Neural cell (in vitro differentiated cells): ENCODE results near the gene PDE3B. TPM values are rescaled to one million over a fixed set of nuclear protein-coding genes. Genes with fewer than 3 reads are reported as not detected.
"Not testable (repeated sequence)": the region's sequence is repeated elsewhere in the genome, so short reads cannot be mapped to it uniquely, and the experiment has no call there.

Source experiments
- H2AFZ ChIP-seq: fragments of 200-600, 300-800 bp; sonication (generic), shearing (Covaris generic); 2 replicates; pipeline ENCODE4 v1.6.0; 2014; ENCODE audit warnings: low read depth, mild to moderate bottlenecking, antibody characterized with exemption, low read length, moderate library complexity
- H3F3A ChIP-seq: fragments of 200-600 bp; shearing (Covaris generic); 2 replicates; pipeline ENCODE4 v1.6.1; 2016; ENCODE audit warnings: mild to moderate bottlenecking, moderate library complexity, mixed read lengths, antibody characterized with exemption, low read length; ENCODE audit not compliant: insufficient read depth, poor library complexity, severe bottlenecking
- H3K27ac ChIP-seq: fragments of 200-600, 300-800 bp; sonication (generic), shearing (Covaris generic); 2 replicates; pipeline ENCODE4 v1.5.1; 2014; ENCODE audit warnings: mild to moderate bottlenecking, low read length, moderate library complexity
- H3K27me3 ChIP-seq: fragments of 300-800, 200-600 bp; sonication (generic), shearing (Covaris generic); 2 replicates; pipeline ENCODE4 v1.6.0; 2014; ENCODE audit warnings: mild to moderate bottlenecking, low read depth, low read length, moderate library complexity; ENCODE audit not compliant: insufficient read depth
- H3K36me3 ChIP-seq: fragments of 300-800, 200-600 bp; sonication (generic), shearing (Covaris generic); 2 replicates; pipeline ENCODE4 v1.5.1; 2014; ENCODE audit warnings: mild to moderate bottlenecking, antibody characterized with exemption, low read length, moderate library complexity; ENCODE audit not compliant: insufficient read depth
- H3K4me2 ChIP-seq: fragments of 300-800, 200-600 bp; sonication (generic), shearing (Covaris generic); 2 replicates; pipeline ENCODE4 v1.6.0; 2014; ENCODE audit warnings: mild to moderate bottlenecking, low read length
- H3K4me3 ChIP-seq: fragments of 300-800, 200-600 bp; sonication (generic), shearing (Covaris generic); 2 replicates; pipeline ENCODE4 v1.5.1; 2014; ENCODE audit warnings: mild to moderate bottlenecking, low read length, moderate library complexity
- H3K79me2 ChIP-seq: fragments of 200-600 bp; shearing (Covaris generic); replicated peaks from 2 replicates; pipeline ENCODE4 v1.6.0; 2014; ENCODE audit warnings: mild to moderate bottlenecking, low read length, moderate library complexity; ENCODE audit not compliant: insufficient read depth
- H3K9ac ChIP-seq: fragments of 300-800, 200-600 bp; sonication (generic), shearing (Covaris generic); 2 replicates; pipeline ENCODE4 v1.6.1; 2016; ENCODE audit warnings: mild to moderate bottlenecking, low read length, mixed read lengths
- H3K9me2 ChIP-seq: fragments of 200-600 bp; shearing (Covaris generic); 2 replicates; pipeline ENCODE4 v1.6.1; 2016; ENCODE audit warnings: mild to moderate bottlenecking, low read length, mixed read lengths; ENCODE audit not compliant: insufficient read depth
- H3K9me3 ChIP-seq: fragments of 200-600, 300-800 bp; sonication (generic), shearing (Covaris generic); 2 replicates; pipeline ENCODE4 v1.6.1; 2016; ENCODE audit warnings: mild to moderate bottlenecking, mixed run types, low read length, moderate library complexity, mixed read lengths
- H4K20me1 ChIP-seq: fragments of 200-600 bp; shearing (Covaris generic); 2 replicates; pipeline ENCODE4 v1.6.1; 2016; ENCODE audit warnings: mild to moderate bottlenecking, mixed run types; ENCODE audit not compliant: insufficient read depth
- CTCF ChIP-seq: fragments of 450-650 bp; IDR thresholded peaks from 2 replicates; pipeline ENCODE4 v1.5.1; 2014; ENCODE audit warnings: antibody characterized with exemption, mild to moderate bottlenecking, moderate library complexity; ENCODE audit not compliant: poor library complexity, severe bottlenecking
- EP300 ChIP-seq: fragments of 450-650 bp; conservative IDR thresholded peaks from 2 replicates; pipeline ENCODE4 v1.6.1; 2014; ENCODE audit warnings: antibody characterized with exemption, mild to moderate bottlenecking, moderate library complexity; ENCODE audit not compliant: poor library complexity, severe bottlenecking
- EZH2 ChIP-seq: fragments of 200-600, 300-800 bp; shearing (Covaris generic), sonication (generic); IDR thresholded peaks from 2 replicates; pipeline ENCODE4 v1.6.1; 2014; ENCODE audit warnings: antibody characterized with exemption, low read length, borderline replicate concordance, mild to moderate bottlenecking; ENCODE audit not compliant: insufficient read depth, poor library complexity, severe bottlenecking
- MXI1 ChIP-seq: fragments of 450-650 bp; conservative IDR thresholded peaks from 2 replicates; pipeline ENCODE4 v1.6.1; 2014; ENCODE audit warnings: antibody characterized with exemption, mild to moderate bottlenecking; ENCODE audit not compliant: poor library complexity, severe bottlenecking
- POLR2AphosphoS5 ChIP-seq: IDR thresholded peaks from 2 replicates; pipeline ENCODE4 v1.6.1; 2012
- RAD21 ChIP-seq: fragments of 450-650 bp; conservative IDR thresholded peaks from 2 replicates; pipeline ENCODE4 v1.6.1; 2014; ENCODE audit warnings: antibody characterized with exemption, mild to moderate bottlenecking, moderate library complexity
- REST ChIP-seq: IDR thresholded peaks from 2 replicates; pipeline ENCODE4 v1.6.1; 2012; ENCODE audit warnings: borderline replicate concordance
- SMC3 ChIP-seq: fragments of 450-650 bp; conservative IDR thresholded peaks from 2 replicates; pipeline ENCODE4 v1.6.1; 2014; ENCODE audit warnings: antibody characterized with exemption, mild to moderate bottlenecking, moderate library complexity; ENCODE audit not compliant: poor library complexity
- TAF1 ChIP-seq: IDR thresholded peaks from 2 replicates; pipeline ENCODE4 v1.6.1; 2012; ENCODE audit warnings: low read depth
- polyA plus RNA-seq: library from polyadenylated mRNA; depleted of rRNA; stranded (reverse); fragments of >200 nt; gene quantifications from 2 replicates; pipeline ENCODE4 v1.2.3, GENCODE V29; 2014

Gene PDE3B
- polyA plus RNA-seq, 1 donor from 2014 or later, result 13.8 TPM

- Histone ChIP-seq H3K27ac (no peak overlapping the region), H3K9me3 (no peaks in the 10 kb centered on the region), H2AFZ (no peak overlapping the region), H3K36me3 (no peaks in the 10 kb centered on the region), H3K4me2 (no peak overlapping the region), H3K9me2 (no peaks in the 10 kb centered on the region), H4K20me1 (no peaks in the 10 kb centered on the region), H3K4me3 (no peak overlapping the region), H3K27me3 (no peaks in the 10 kb centered on the region), H3K9ac (no peak overlapping the region), H3F3A (no peaks in the 10 kb centered on the region), H3K79me2 (peaks cover 1% of the 10 kb centered on the region)
- TF ChIP-seq MXI1 (no peak), CTCF (no peak), RAD21 (no peak)
Observed at GRCh38 chr11:14742849-14743559, 99.4 kb downstream of the PDE3B start.

GRCh38 chr11:14743667-14744066 is 100.1 kb downstream of the PDE3B start:
- not testable (repeated sequence) for H3K9me2 ChIP-seq, H3K4me3 ChIP-seq, H3K9ac ChIP-seq, H3K79me2 ChIP-seq, H3K9me3 ChIP-seq, H4K20me1 ChIP-seq, H3K4me2 ChIP-seq, H3K27me3 ChIP-seq, H3F3A ChIP-seq, H2AFZ ChIP-seq, H3K36me3 ChIP-seq, H3K27ac ChIP-seq

- Histone ChIP-seq H3K27ac (no peak overlapping the region), H3F3A (no peaks in the 10 kb centered on the region), H3K9ac (no peak overlapping the region), H3K9me3 (no peaks in the 10 kb centered on the region), H4K20me1 (no peaks in the 10 kb centered on the region), H3K27me3 (no peaks in the 10 kb centered on the region), H3K79me2 (peaks cover 5% of the 10 kb centered on the region), H2AFZ (no peak overlapping the region), H3K36me3 (no peaks in the 10 kb centered on the region), H3K4me3 (no peak overlapping the region), H3K4me2 (no peak overlapping the region), H3K9me2 (no peaks in the 10 kb centered on the region)
- TF ChIP-seq MXI1 (no peak), EP300 (no peak), RAD21 (no peak), TAF1 (no peak), EZH2 (no peak), SMC3 (no peak), REST (no peak), CTCF (no peak), POLR2AphosphoS5 (no peak)
Observed at GRCh38 chr11:14746857-14747395, 103.3 kb downstream of the PDE3B start.
